HepG2 (cell line): ENCODE data around the gene GGTA1. TPM values are rescaled to one million over a fixed set of nuclear protein-coding genes. Genes with fewer than 3 reads are reported as not detected.

Experiments
- AGO2 ChIP-seq: fragments of 200-400 bp; formaldehyde crosslinking; optimal IDR thresholded peaks from 2 replicates; pipeline ENCODE3; 2017; ENCODE audit warnings: mild to moderate bottlenecking, low read depth, low read length, moderate library complexity
- ATF5 ChIP-seq: sonication (generic); formaldehyde crosslinking; IDR thresholded peaks from 2 replicates; pipeline ENCODE4 v1.4.0; 2020; ENCODE audit warnings: mild to moderate bottlenecking, low read depth, missing genetic modification reagents
- BORCS8-MEF2B ChIP-seq: sonication (generic); formaldehyde crosslinking; IDR thresholded peaks from 2 replicates; pipeline ENCODE4 v1.8.0; 2022; ENCODE audit warnings: mild to moderate bottlenecking, missing genetic modification reagents
- KDM6A ChIP-seq: IDR thresholded peaks from 2 replicates; pipeline ENCODE4 v1.6.1; 2016; ENCODE audit warnings: low read depth
- MTF1 ChIP-seq: sonication (generic); formaldehyde crosslinking; IDR thresholded peaks from 2 replicates; pipeline ENCODE4 v1.5.0; 2020; ENCODE audit warnings: missing genetic modification reagents
- PAX8 ChIP-seq: sonication (generic); formaldehyde crosslinking; IDR thresholded peaks from 2 replicates; pipeline ENCODE4 v1.8.0; 2022; ENCODE audit warnings: mild to moderate bottlenecking, missing genetic modification reagents, borderline replicate concordance
- PCBP2 ChIP-seq: fragments of 200-400 bp; formaldehyde crosslinking; optimal IDR thresholded peaks from 2 replicates; pipeline ENCODE3; 2018; ENCODE audit warnings: low read length, low read depth; ENCODE audit not compliant: poor library complexity, severe bottlenecking
- REST ChIP-seq, 2 experiments: IDR thresholded peaks; 2 replicates each; pipeline ENCODE4 v1.6.1; 2011 to 2012; ENCODE audit warnings: low read length in 2 of 2, borderline replicate concordance in 1 of 2, low read depth in 1 of 2, mild to moderate bottlenecking in 1 of 2, moderate library complexity in 1 of 2
- RNF219 ChIP-seq: sonication (generic); formaldehyde crosslinking; IDR thresholded peaks from 2 replicates; pipeline ENCODE4 v1.5.0; 2020; ENCODE audit warnings: mild to moderate bottlenecking, missing genetic modification reagents
- SP140L ChIP-seq: sonication (generic); formaldehyde crosslinking; IDR thresholded peaks from 2 replicates; pipeline ENCODE4 v1.4.0; 2020; ENCODE audit warnings: missing genetic modification reagents, borderline replicate concordance
- SP2 ChIP-seq: sonication (generic); formaldehyde crosslinking; IDR thresholded peaks from 2 replicates; pipeline ENCODE4 v1.5.1; 2020; ENCODE audit warnings: mild to moderate bottlenecking, missing genetic modification reagents
- STAT6 ChIP-seq: sonication (generic); formaldehyde crosslinking; IDR thresholded peaks from 2 replicates; pipeline ENCODE4 v1.4.0; 2020; ENCODE audit warnings: missing genetic modification reagents, mild to moderate bottlenecking, borderline replicate concordance
- SUZ12 ChIP-seq: fragments of 150-350 bp; IDR thresholded peaks from 2 replicates; pipeline ENCODE4 v1.6.1; 2014; ENCODE audit warnings: low read depth, low read length
- THAP11 ChIP-seq: IDR thresholded peaks from 2 replicates; pipeline ENCODE4 v1.6.1; 2016; ENCODE audit warnings: missing biosample characterization, missing genetic modification reagents
- ZNF512B ChIP-seq: sonication (generic); formaldehyde crosslinking; IDR thresholded peaks from 2 replicates; pipeline ENCODE4 v1.5.1; 2020; ENCODE audit warnings: missing genetic modification reagents, mild to moderate bottlenecking, borderline replicate concordance
- ZNF572 ChIP-seq: sonication (generic); formaldehyde crosslinking; IDR thresholded peaks from 2 replicates; pipeline ENCODE4 v1.5.1; 2020; ENCODE audit warnings: mild to moderate bottlenecking, missing genetic modification reagents
- polyA plus RNA-seq, 8 experiments: library from polyadenylated mRNA; depleted of rRNA in 3 of 8; stranded (reverse) in 7 of 8; unstranded in 1 of 8; fragments of >200 nt; fragmentation: Illumina TruSeq in 4 of 8; extraction: Trizol in 4 of 8; gene quantifications; 2 replicates each; pipeline versions ENCODE4 v1.2.1 to v1.2.3, GENCODE V29; 2011 to 2016; ENCODE audit warnings: low read depth in 4 of 8, missing spikeins in 1 of 8, mixed read lengths in 1 of 8; ENCODE audit not compliant: insufficient read depth in 1 of 8
- total RNA-seq, 5 experiments: library from RNA; depleted of rRNA; stranded (reverse); fragments of >200 nt; fragmentation: Illumina TruSeq; extraction: Trizol; gene quantifications; 2 replicates each; pipeline ENCODE4 v1.2.3, GENCODE V29; 2016; ENCODE audit warnings: low read depth in 1 of 5

Gene GGTA1
- total and polyA plus RNA-seq, 2 of the 13 experiments (the other 11 are each of a cell fraction or from before 2014, with no cell fraction given) = not detected

GRCh38 chr9:121424024-121424432 lies 75.6 kb downstream of the GGTA1 start (continued):
- TF ChIP-seq BORCS8-MEF2B (no peak), THAP11 (CRISPR knock-in tag) (peak; percentile 44; the same call in 1 of the 2 replicates), ZNF572 (CRISPR knock-in tag) (no peak), RNF219 (no peak), MTF1 (no peak), STAT6 (CRISPR knock-in tag) (0 out of 2 replicates have a peak, but pooled peaks have one; percentile 36), ZNF512B (CRISPR knock-in tag) (no peak), KDM6A (CRISPR knock-in tag) (peak; percentile 68; the same call in 1 of the 2 replicates), PAX8 (no peak), SUZ12 (no peak), SP140L (CRISPR knock-in tag) (no peak), AGO2 (no peak), ATF5 (CRISPR knock-in tag) (no peak), REST (IDR thresholded peaks at IDR 0.05; ENCODE audit: borderline replicate concordance in 1 of 2, low read depth in 1 of 2, low read length in 2 of 2) (no peak), SP2 (CRISPR knock-in tag) (no peak), PCBP2 (no peak)
